AG04449 (cell line): ENCODE results near the gene ZFYVE27.
A peak's percentile ranks its signal among the peaks of the same experiment; 100 is the strongest.

Source experiments
- CTCF ChIA-PET: fragments of 350-600 bp; formaldehyde crosslinking; extraction: SDS; loops from one replicate; lab custom pipeline; 2021; ENCODE audit warnings: antibody characterized with exemption; lab: Yijun Ruan, JAX
- POLR2A ChIA-PET: fragments of 400-600, 350-600 bp; formaldehyde crosslinking; extraction: SDS; loops from one replicate; lab custom pipeline; 2020; ENCODE audit warnings: antibody characterized with exemption, inconsistent platforms; lab: Yijun Ruan, JAX
- DNase-seq: peaks from one replicate; pipeline ENCODE4 v3.0.0-alpha.2; 2010; ENCODE audit warnings: low read depth, low spot score
- H3K4me3 ChIP-seq: 2 replicates; pipeline ENCODE4 v1.5.1; 2011; ENCODE audit warnings: low read depth, mild to moderate bottlenecking, control low read depth, low read length
- TF ChIP-seq, protein P1 (sequence below): IDR thresholded peaks from one replicate; pipeline ENCODE4 v1.5.1; 2011; ENCODE audit warnings: mild to moderate bottlenecking, moderate library complexity, low read length, control low read depth, inconsistent platforms; ENCODE audit not compliant: insufficient read depth; ENCODE audit errors: missing control alignments

Gene ZFYVE27

GRCh38 chr10:97768322-97769315 is 31.7 kb downstream of the ZFYVE27 start:
- H3K4me3 ChIP-seq, result no peak overlapping the region
- DNase-seq, result no peak
- TF ChIP-seq, protein P1, sequence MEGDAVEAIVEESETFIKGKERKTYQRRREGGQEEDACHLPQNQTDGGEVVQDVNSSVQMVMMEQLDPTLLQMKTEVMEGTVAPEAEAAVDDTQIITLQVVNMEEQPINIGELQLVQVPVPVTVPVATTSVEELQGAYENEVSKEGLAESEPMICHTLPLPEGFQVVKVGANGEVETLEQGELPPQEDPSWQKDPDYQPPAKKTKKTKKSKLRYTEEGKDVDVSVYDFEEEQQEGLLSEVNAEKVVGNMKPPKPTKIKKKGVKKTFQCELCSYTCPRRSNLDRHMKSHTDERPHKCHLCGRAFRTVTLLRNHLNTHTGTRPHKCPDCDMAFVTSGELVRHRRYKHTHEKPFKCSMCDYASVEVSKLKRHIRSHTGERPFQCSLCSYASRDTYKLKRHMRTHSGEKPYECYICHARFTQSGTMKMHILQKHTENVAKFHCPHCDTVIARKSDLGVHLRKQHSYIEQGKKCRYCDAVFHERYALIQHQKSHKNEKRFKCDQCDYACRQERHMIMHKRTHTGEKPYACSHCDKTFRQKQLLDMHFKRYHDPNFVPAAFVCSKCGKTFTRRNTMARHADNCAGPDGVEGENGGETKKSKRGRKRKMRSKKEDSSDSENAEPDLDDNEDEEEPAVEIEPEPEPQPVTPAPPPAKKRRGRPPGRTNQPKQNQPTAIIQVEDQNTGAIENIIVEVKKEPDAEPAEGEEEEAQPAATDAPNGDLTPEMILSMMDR, result no peak
- POLR2A ChIA-PET, result no interaction called here
- CTCF ChIA-PET, result interaction anchor here (1.2 to 1.6 kb wide), 3 partner anchors 8 to 101 kb away, joined by 3 to 5 read pairs (median 4); no protein-coding TSS in a partner anchor

DNA sequence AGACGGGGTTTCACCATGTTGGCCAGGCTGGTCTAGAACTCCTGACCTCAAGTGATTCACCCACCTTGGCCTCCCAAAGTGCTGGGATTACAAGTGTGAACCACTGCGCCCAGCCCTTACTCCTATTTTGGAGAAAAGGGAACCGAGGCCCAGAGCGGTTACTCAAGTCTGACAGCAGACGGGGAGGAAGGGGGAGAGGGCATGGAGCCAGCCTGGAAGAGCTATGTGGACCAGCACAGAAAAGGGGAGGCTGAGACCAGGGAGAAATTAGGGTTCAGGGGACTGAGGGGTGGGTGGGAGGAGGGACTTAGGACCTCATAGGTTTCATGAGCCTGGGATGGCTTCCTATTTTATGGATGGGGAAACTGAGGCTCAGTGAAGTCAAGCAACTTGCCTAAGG is 33.3 kb downstream of the ZFYVE27 start:
- no peak overlapping the region for H3K4me3 ChIP-seq
- POLR2A ChIA-PET, result no interaction called here
- CTCF ChIA-PET, result interaction anchor here (0.8 to 3.8 kb wide), 2 partner anchors 11 to 22 kb away, joined by 5 to 16 read pairs; no protein-coding TSS in a partner anchor

GRCh38 chr10:97771055-97771891 is 34.3 kb downstream of the ZFYVE27 start:
- no peak for DNase-seq
- TF ChIP-seq, protein P1, result no peak
- peak overlapping the region; percentile 37 for H3K4me3 ChIP-seq
- POLR2A ChIA-PET, result no interaction called here
- CTCF ChIA-PET, result interaction anchor here (2.8 to 3.8 kb wide), 2 partner anchors 9 to 21 kb away, joined by 9 to 16 read pairs; no protein-coding TSS in a partner anchor

More for the DNA sequence above, 33.3 kb downstream of the ZFYVE27 start:
- DNase-seq, result no peak
- TF ChIP-seq, protein P1, result no peak

GRCh38 chr10:97771913-97772823 is 35.2 kb downstream of the ZFYVE27 start, which contains the start of gene SFRP5:
Gene SFRP5 (minus strand): TSS chr10:97771999. CDS start chr10:97771833, 166 bp downstream.
- TF ChIP-seq, protein P1, result no peak
- ChIA-PET CTCF (interaction anchor here (2.8 to 3.8 kb wide), 2 partner anchors 10 to 20 kb away, joined by 9 to 16 read pairs; no protein-coding TSS in a partner anchor), POLR2A (no interaction called here)
- DNase-seq, result no peak
- peak within 1 kb of the TSS; percentile 37 for H3K4me3 ChIP-seq

DNA sequence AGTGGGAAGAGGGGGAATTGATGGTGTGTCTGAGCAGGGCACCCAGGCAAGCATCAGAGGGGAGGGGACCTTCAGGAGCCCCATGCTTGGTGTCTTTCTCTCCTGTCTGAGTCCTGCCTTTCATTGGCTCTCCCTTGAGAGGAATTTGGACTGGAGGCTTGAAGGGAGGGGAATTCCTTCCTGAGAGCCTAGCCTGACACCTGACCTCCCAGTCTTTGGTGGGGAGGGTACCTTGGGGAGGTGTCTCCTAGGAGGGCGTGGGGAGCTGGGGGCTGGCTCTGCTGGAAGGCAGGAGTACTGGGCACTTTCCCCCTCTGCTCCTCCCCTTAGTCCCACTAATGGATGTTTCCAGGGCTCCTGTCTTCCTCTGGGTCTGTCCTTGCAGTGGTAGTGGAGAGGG is 36.2 kb downstream of the ZFYVE27 start:
- CTCF ChIA-PET, result interaction anchor here (2.8 to 3.8 kb wide), 2 partner anchors 11 to 19 kb away, joined by 9 to 16 read pairs; no protein-coding TSS in a partner anchor
- TF ChIP-seq, protein P1, result no peak
- DNase-seq, result no peak
- no peak overlapping the region for H3K4me3 ChIP-seq
- POLR2A ChIA-PET, result no interaction called here
